Activated CD4-positive, alpha-beta T cell treated with anti-CD3 and anti-CD28 coated beads, Interleukin-2, Interleukin-4, amounts not matched to agents 100 ng/mL and 50 ng/mL, durations not matched to agents 16 hours and 8 hours (primary cell): ENCODE results near the gene SMARCD2.

Experiments
- DNase-seq: peaks from one replicate; pipeline ENCODE4 v3.0.0-alpha.2; 2020; ENCODE audit warnings: low spot score

The SMARCD2 gene

GRCh38 chr17:63832014-63832413 is 10.5 kb downstream of the SMARCD2 start:
- DNase-seq, result no peak

GRCh38 chr17:63831505-63831904 is 11.0 kb downstream of the SMARCD2 start:
- no peak for DNase-seq

- no peak for DNase-seq
Observed at GRCh38 chr17:63830904-63831491, 11.5 kb downstream of the SMARCD2 start.

- no peak for DNase-seq
Observed at GRCh38 chr17:63830278-63830677, 12.2 kb downstream of the SMARCD2 start.

DNA sequence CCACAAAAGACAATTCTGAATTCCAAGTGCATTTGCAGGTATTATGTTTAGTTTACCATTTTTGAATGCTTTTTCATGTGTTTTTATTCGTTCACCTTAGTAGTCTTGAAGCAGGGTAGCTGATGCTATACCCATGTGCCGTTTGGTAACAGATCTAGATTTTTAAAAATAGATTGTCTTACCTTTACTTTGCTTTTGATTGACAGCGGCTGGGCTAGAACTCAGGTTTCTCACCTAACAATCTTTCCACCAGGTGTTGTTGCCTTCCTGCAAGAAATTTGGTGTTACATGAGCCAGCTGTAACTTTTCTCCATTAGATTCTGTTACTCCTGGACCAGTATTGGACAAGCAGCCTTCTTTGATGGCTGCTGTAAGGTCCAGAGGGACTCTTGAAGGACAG is 13.5 kb downstream of the SMARCD2 start:
- DNase-seq, result no peak

DNA sequence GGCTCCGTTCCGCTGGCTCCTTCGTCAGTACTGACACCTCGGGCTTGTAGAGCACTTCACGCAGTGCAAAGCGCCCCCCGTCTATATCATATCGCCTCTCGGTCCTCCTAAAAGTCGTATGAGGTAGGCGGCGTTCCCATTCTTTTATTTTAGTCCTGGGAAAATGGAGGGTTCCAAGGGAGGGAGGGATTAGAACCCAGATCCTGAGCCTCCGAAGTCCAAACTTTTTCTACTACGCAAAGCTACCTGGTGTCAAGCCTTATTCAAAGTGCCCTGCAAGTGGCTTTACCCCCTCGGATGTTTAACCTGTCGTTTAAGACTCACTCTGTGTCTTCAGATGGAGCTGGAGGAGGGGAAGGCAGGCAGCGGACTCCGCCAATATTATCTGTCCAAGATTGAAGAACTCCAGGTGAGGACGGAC is 14.7 kb downstream of the SMARCD2 start:
- no peak for DNase-seq

GRCh38 chr17:63827002-63827800 is 15.3 kb downstream of the SMARCD2 start, which contains the start of the genes FTSJ3 and PSMC5:
Gene FTSJ3, minus strand, starts transcription at chr17:63827663. Its CDS starts 761 bp downstream, at chr17:63826902.
Gene PSMC5, plus strand, starts transcription at chr17:63827431. Its CDS starts 60 bp downstream, at chr17:63827491.
- peak; percentile 96 for DNase-seq

GRCh38 chr17:63826468-63827001 is 15.9 kb downstream of the SMARCD2 start:
- no peak for DNase-seq

- DNase-seq, result no peak
Observed at GRCh38 chr17:63824362-63824761, 18.1 kb downstream of the SMARCD2 start.

DNA sequence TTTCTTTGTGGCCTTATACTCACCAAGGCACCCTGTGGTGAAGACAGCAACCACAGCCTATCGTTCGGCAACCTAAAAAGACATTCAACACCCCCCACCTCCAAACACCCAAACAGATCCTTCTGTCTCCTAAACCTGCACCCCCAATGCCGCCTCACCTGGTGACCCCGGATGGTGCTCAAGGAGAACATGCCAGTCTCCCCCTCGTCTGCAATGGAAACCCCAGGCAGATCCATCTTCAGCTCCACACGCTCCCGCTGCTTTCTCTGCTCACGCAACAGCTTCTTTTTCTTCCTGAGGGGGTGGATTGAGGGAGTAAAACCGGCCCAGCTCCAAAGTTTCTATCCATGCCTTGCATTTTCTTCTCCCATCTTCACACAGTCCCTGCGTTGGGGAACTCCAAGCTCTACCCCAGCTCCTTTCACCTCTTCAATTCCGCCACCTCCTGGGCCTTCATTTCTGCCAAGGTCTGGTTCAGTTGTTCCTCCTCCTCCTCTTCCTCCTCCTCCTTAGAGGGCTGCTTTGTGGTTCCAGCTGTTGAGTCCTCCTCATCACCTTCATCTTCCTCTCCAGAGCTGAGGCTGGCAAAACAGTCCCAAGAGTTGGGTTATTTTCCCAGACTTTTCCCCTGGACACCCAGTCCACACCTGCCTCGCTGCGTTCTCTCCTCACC is 18.7 kb downstream of the SMARCD2 start:
- DNase-seq, result no peak

DNA sequence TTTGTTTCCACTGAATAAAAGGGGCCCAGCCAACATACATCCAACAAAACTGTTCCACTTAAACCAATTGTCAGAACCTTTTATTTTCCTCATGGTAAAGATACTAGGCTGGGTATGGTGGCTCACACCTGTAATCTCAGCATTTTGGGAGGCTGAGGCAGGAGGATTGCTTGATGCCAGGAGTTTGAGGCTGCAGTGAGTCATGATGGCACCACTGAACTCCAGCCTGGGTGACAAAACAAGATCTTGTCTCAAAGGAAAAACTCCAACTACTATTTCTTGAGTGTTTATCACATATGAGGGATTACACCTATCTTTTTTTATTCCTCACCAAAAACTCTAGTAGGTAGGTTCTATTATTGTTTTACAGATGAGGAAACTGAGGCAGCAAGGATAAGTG is 19.9 kb downstream of the SMARCD2 start:
- no peak for DNase-seq

DNA sequence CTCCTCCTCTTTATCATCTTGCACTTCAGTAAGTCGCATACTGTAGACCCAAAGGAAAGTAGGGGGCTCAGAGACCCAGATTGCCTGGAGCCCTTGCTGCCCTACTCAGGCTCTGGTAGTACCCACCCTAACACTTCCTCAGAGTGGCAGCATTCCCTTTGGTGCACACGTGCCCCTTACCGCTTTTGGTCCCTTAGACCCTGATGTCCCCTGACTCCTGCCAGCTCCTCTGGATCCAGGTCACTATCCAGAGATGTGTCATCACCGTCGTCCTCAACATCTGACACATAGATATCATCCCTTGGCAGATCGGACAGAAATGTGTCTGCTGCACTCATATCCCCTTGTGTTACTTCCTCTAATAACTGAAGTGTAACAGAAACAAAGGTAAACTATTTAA is 20.7 kb downstream of the SMARCD2 start:
- no peak for DNase-seq

GRCh38 chr17:63820963-63821561 is 21.4 kb downstream of the SMARCD2 start:
- no peak for DNase-seq

DNA sequence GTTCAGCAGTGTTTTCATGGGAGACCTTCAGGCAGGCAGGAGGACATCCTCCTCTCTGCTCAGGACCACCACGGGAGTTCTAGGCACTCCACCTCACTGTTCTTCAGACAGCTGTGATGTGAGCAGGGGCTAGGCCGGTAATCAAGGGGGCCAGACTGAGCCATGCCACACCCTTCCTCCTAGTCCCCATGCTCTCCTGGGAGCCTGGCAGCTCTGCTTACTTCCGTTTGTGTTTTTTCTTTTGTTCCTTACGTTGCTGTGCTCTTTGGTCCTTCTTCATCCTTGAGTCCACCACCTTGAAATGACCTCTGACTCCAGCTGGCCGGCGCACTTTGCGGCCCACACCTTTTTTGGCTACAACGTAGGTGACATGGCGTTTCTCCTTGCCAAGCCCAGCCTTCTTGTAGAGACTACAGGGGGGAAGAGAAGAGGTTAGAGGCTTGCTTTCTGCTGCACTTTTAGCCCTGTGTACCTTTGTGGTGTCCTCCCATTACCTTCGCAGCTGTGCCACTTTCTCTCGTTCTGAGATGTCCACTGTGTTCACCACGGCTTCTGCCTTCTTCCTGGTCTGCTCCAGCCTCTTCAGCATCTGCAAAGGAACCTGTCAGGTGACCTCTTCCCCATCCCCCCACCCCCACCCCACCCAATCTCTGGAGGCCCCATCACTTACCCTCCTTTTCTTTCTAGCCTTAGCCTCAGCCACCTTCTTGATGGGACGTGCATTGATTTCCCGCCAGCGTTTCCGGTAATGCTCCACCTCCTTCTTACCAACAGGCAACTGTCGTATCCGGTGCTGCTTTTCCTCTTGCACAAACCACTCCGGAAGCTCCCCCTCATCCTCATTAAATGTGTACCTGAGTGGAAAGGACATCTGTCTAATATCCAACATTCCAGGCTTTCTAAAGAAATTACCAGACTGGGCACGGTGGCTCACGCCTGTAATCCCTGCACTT is 22.6 kb downstream of the SMARCD2 start:
- no peak for DNase-seq

- no peak for DNase-seq
Observed at GRCh38 chr17:63819131-63819530, 23.4 kb downstream of the SMARCD2 start.

GRCh38 chr17:63817736-63818385 is 24.6 kb downstream of the SMARCD2 start:
- no peak for DNase-seq

GRCh38 chr17:63816669-63817068 is 25.8 kb downstream of the SMARCD2 start:
- no peak for DNase-seq

GRCh38 chr17:63816123-63816522 is 26.4 kb downstream of the SMARCD2 start:
- DNase-seq, result no peak

GRCh38 chr17:63809970-63810369 is 32.5 kb downstream of the SMARCD2 start:
- DNase-seq, result no peak

DNA sequence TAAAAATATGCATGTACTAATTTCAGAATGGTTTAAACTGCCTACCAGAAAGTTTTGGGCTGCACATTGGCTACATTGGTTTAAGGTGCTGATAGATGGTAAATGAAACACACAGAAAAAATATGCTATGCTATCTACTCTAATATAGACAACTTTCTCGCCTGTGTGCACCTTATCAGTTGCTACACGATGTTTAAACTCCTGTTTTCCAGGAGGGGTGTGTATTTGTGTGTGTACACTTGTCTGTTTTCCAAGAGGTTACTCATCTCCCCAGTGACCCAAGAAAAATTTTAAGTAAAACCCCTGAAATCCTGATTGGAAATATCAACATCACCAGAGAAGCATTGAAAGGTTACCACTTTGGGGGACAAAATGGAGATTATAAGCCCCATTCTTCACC is 36.9 kb downstream of the SMARCD2 start:
- DNase-seq, result no peak

DNA sequence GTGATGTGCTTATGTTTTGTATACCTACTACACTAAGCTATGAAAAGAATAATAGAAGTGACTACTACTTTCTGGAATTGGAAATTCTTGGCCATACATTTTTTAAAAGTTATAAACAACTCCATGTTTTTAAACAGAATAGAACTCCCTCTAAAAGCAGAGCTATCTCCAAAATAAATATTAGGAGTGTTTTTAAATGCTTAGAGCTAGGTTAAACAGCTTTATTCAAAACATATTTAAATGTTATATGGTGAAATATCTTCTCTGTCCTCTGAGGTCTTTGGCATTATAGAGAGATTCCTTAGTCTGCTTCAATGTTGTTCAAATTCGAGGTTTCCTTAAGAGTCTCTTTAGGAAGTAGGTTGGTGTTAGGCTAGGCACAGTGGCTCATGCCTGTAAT is 38.2 kb downstream of the SMARCD2 start:
- no peak for DNase-seq
